ENCODE data around the gene RGS21. TPM values are rescaled to one million over a fixed set of nuclear protein-coding genes. Genes with fewer than 3 reads are reported as not detected.
"Not testable (repeated sequence)": the region's sequence is repeated elsewhere in the genome, so short reads cannot be mapped to it uniquely, and the experiment has no call there.

RGS21 gene
- not detected for total RNA-seq

- no peak for DNase-seq
Measured at GRCh38 chr1:192316942-192317450, at the start of gene RGS21. Gene RGS21, plus strand, starts transcription at chr1:192316992. Its CDS starts 26,045 bp downstream, at chr1:192343037.

- no peak for DNase-seq
Measured at GRCh38 chr1:192268468-192269052, 48.2 kb upstream of the RGS21 start.

GRCh38 chr1:192270398-192270797 is 46.4 kb upstream of the RGS21 start:
- no peak for DNase-seq

GRCh38 chr1:192272732-192273131 is 44.1 kb upstream of the RGS21 start:
- no peak for DNase-seq

GRCh38 chr1:192274588-192274987 is 42.2 kb upstream of the RGS21 start:
- DNase-seq: no peak

- DNase-seq: no peak
Measured at GRCh38 chr1:192277635-192278034, 39.2 kb upstream of the RGS21 start.

- DNase-seq: no peak
Measured at GRCh38 chr1:192284927-192285326, 31.9 kb upstream of the RGS21 start.

- DNase-seq: no peak
Measured at GRCh38 chr1:192303029-192303428, 13.8 kb upstream of the RGS21 start.

- DNase-seq: not testable (repeated sequence)
Measured at GRCh38 chr1:192308314-192308713, 8.5 kb upstream of the RGS21 start.

GRCh38 chr1:192311281-192311680 is 5.5 kb upstream of the RGS21 start:
- no peak for DNase-seq

GRCh38 chr1:192327997-192328396 is 11.2 kb downstream of the RGS21 start:
- no peak for DNase-seq

- DNase-seq: no peak
Measured at GRCh38 chr1:192342842-192343241, 26.1 kb downstream of the RGS21 start.

GRCh38 chr1:192343344-192343743 is 26.6 kb downstream of the RGS21 start:
- DNase-seq: no peak

GRCh38 chr1:192349314-192349713 is 32.5 kb downstream of the RGS21 start:
- no peak for DNase-seq

GRCh38 chr1:192350356-192350755 is 33.6 kb downstream of the RGS21 start:
- DNase-seq: no peak

GRCh38 chr1:192351550-192351949 is 34.8 kb downstream of the RGS21 start:
- DNase-seq: no peak

GRCh38 chr1:192357924-192358323 is 41.1 kb downstream of the RGS21 start:
- DNase-seq: no peak

GRCh38 chr1:192358402-192358801 is 41.6 kb downstream of the RGS21 start:
- no peak for DNase-seq

GRCh38 chr1:192358822-192359221 is 42.0 kb downstream of the RGS21 start:
- no peak for DNase-seq

- DNase-seq: no peak
Measured at GRCh38 chr1:192363177-192363576, 46.4 kb downstream of the RGS21 start.

GRCh38 chr1:192367436-192367835 is 50.6 kb downstream of the RGS21 start:
- no peak for DNase-seq

GRCh38 chr1:192375306-192375705 is 58.5 kb downstream of the RGS21 start:
- DNase-seq: no peak

GRCh38 chr1:192376374-192376773 is 59.6 kb downstream of the RGS21 start:
- no peak for DNase-seq

GRCh38 chr1:192378276-192378675 is 61.5 kb downstream of the RGS21 start:
- no peak for DNase-seq

GRCh38 chr1:192378878-192379277 is 62.1 kb downstream of the RGS21 start:
- DNase-seq: no peak

Data from effector CD4-positive, alpha-beta T cell (primary cell).